H4 (cell line): Measurements from ENCODE around the gene RPS26. TPM values are rescaled to one million over a fixed set of nuclear protein-coding genes. Genes with fewer than 3 reads are reported as not detected.
"Not testable (repeated sequence)": the region's sequence is repeated elsewhere in the genome, so short reads cannot be mapped to it uniquely, and the experiment has no call there.

Source experiments
- DNase-seq: peaks from one replicate; pipeline ENCODE4 v3.0.0-alpha.2; 2015; ENCODE audit warnings: low spot score
- total RNA-seq: library from RNA; depleted of rRNA; stranded (reverse); fragments of >200 nt; shearing (Covaris generic); gene quantifications from 2 replicates; pipeline ENCODE4 v1.2.3, GENCODE V29; 2014; rRNA removed

RPS26 gene
- 1,414 and 1,870 TPM in 2 replicates for total RNA-seq

GRCh38 chr12:56041552-56042429, at the start of gene RPS26:
RPS26 (plus strand) TSS chr12:56041918; CDS start chr12:56042167, 249 bp downstream.
- peak; percentile 99 for DNase-seq

- no peak for DNase-seq
Measured at GRCh38 chr12:55993230-55993853, 48.4 kb upstream of the RPS26 start.

- no peak for DNase-seq
Measured at GRCh38 chr12:55995366-55995765, 46.4 kb upstream of the RPS26 start.

- peak; percentile 38 for DNase-seq
Measured at GRCh38 chr12:55996201-55996714, 45.5 kb upstream of the RPS26 start.

- DNase-seq, result peak; percentile 95
Measured at GRCh38 chr12:55996715-55997534, 44.8 kb upstream of the RPS26 start, which contains the start of gene SUOX. SUOX (plus strand) TSS chr12:55997276; CDS start chr12:56002222, 4,946 bp downstream.

- no peak for DNase-seq
Measured at GRCh38 chr12:55997535-55997859, 44.2 kb upstream of the RPS26 start.

- not testable (repeated sequence) for DNase-seq
Measured at GRCh38 chr12:55999522-55999921, 42.2 kb upstream of the RPS26 start.

- not testable (repeated sequence) for DNase-seq
Measured at GRCh38 chr12:55999999-56000540, 41.6 kb upstream of the RPS26 start.

- no peak for DNase-seq
Measured at GRCh38 chr12:56001487-56002100, 40.1 kb upstream of the RPS26 start.

- DNase-seq, result not testable (repeated sequence)
Measured at GRCh38 chr12:56003376-56003775, 38.3 kb upstream of the RPS26 start.

- no peak for DNase-seq
Measured at GRCh38 chr12:56004211-56004610, 37.5 kb upstream of the RPS26 start.

- DNase-seq, result no peak
Measured at GRCh38 chr12:56007564-56008559, 33.9 kb upstream of the RPS26 start.

GRCh38 chr12:56010111-56010570, 31.6 kb upstream of the RPS26 start:
- DNase-seq, result no peak

- DNase-seq, result no peak
Measured at GRCh38 chr12:56011509-56012090, 30.1 kb upstream of the RPS26 start.

- DNase-seq, result no peak
Measured at GRCh38 chr12:56013482-56013881, 28.2 kb upstream of the RPS26 start.

GRCh38 chr12:56014205-56014604, 27.5 kb upstream of the RPS26 start:
- no peak for DNase-seq

- DNase-seq, result no peak
Measured at GRCh38 chr12:56017181-56017580, 24.5 kb upstream of the RPS26 start.

GRCh38 chr12:56018356-56018755, 23.4 kb upstream of the RPS26 start:
- DNase-seq, result no peak

GRCh38 chr12:56020423-56021184, 21.1 kb upstream of the RPS26 start, which contains the start of gene IKZF4:
IKZF4 (plus strand) TSS chr12:56021043; CDS start chr12:56021494, 451 bp downstream.
- no peak for DNase-seq
